Measurements from ENCODE around the gene KRTAP10-2. TPM values are rescaled to one million over a fixed set of nuclear protein-coding genes. Genes with fewer than 3 reads are reported as not detected.

Gene KRTAP10-2
- total RNA-seq, 2 experiments from 2014 or later: not detected

- H3K4me3 ChIP-seq (ENCODE audit: low read depth, low read length, poor library complexity, severe bottlenecking): no peak overlapping the region
- no peaks in the 10 kb centered on the region; the same call in 1 of the 2 replicates for H3K9me3 ChIP-seq (ENCODE audit: low read length)
- BruUV-seq (replicated peaks): no TSS peak
- no peaks in the 10 kb centered on the region for H3K36me3 ChIP-seq (ENCODE audit: insufficient read depth, low read length)
- no peaks in the 10 kb centered on the region for H3K9me2 ChIP-seq (ENCODE audit: insufficient read depth, low read length)
- H3K4me1 ChIP-seq (ENCODE audit: insufficient read depth, low read length, poor library complexity, severe bottlenecking): no peaks in the 10 kb centered on the region
- ChIA-PET POLR2A (no interaction called here), CTCF (ENCODE audit: unreplicated experiment) (no interaction called here)
- intact Hi-C loops (cut with micrococcal nuclease; ENCODE audit: unreplicated experiment): no loop called here
- no peaks in the 10 kb centered on the region for H4K20me1 ChIP-seq (ENCODE audit: insufficient read depth, low read length)
- H3K79me2 ChIP-seq (ENCODE audit: insufficient read depth, low read depth, low read length): no peaks in the 10 kb centered on the region
- no peak overlapping the region for H2AFZ ChIP-seq (ENCODE audit: low read length)
- DNase-seq (ENCODE audit: low spot score): no peak
- H3K27ac ChIP-seq (ENCODE audit: low read depth, low read length, poor library complexity, severe bottlenecking): no peak overlapping the region
- H3K4me2 ChIP-seq (ENCODE audit: low read length): no peak overlapping the region
- TF ChIP-seq EZH2phosphoT487 (IDR thresholded peaks at IDR 0.05; ENCODE audit: borderline replicate concordance, low read depth, low read length): no peak
- no peak for TF ChIP-seq CTCF (conservative IDR thresholded peaks at IDR 0.05; ENCODE audit: low read length)
Observed at GRCh38 chr21:44522753-44523204, 28.5 kb downstream of the KRTAP10-2 start.

GRCh38 chr21:44521928-44522752, 29.2 kb downstream of the KRTAP10-2 start:
- POLR2A ChIA-PET: no interaction called here
- no peak for DNase-seq (ENCODE audit: low spot score)
- no peaks in the 10 kb centered on the region for H3K36me3 ChIP-seq (ENCODE audit: insufficient read depth, low read length)
- H2AFZ ChIP-seq (ENCODE audit: low read length): no peak overlapping the region
- intact Hi-C loops (cut with micrococcal nuclease; ENCODE audit: unreplicated experiment): no loop called here
- H4K20me1 ChIP-seq (ENCODE audit: insufficient read depth, low read length): no peaks in the 10 kb centered on the region
- H3K9me3 ChIP-seq (ENCODE audit: low read length): no peaks in the 10 kb centered on the region; the same call in 1 of the 2 replicates
- H3K4me1 ChIP-seq (ENCODE audit: insufficient read depth, low read length, poor library complexity, severe bottlenecking): no peaks in the 10 kb centered on the region
- CTCF ChIA-PET (ENCODE audit: unreplicated experiment): no interaction called here
- no peak overlapping the region for H3K4me2 ChIP-seq (ENCODE audit: low read length)
- BruUV-seq (replicated peaks): no TSS peak
- no peak overlapping the region for H3K4me3 ChIP-seq (ENCODE audit: low read depth, low read length, poor library complexity, severe bottlenecking)
- no peak for TF ChIP-seq EZH2phosphoT487 (IDR thresholded peaks at IDR 0.05; ENCODE audit: borderline replicate concordance, low read depth, low read length)
- TF ChIP-seq CTCF (conservative IDR thresholded peaks at IDR 0.05; ENCODE audit: low read length): no peak
- no peak overlapping the region for H3K27ac ChIP-seq (ENCODE audit: low read depth, low read length, poor library complexity, severe bottlenecking)
- no peaks in the 10 kb centered on the region for H3K9me2 ChIP-seq (ENCODE audit: insufficient read depth, low read length)
- H3K79me2 ChIP-seq (ENCODE audit: insufficient read depth, low read depth, low read length): no peaks in the 10 kb centered on the region

GRCh38 chr21:44521301-44521927, 29.9 kb downstream of the KRTAP10-2 start:
- BruUV-seq (replicated peaks): no TSS peak
- H3K4me3 ChIP-seq (ENCODE audit: low read depth, low read length, poor library complexity, severe bottlenecking): no peak overlapping the region
- H3K27ac ChIP-seq (ENCODE audit: low read depth, low read length, poor library complexity, severe bottlenecking): no peak overlapping the region
- TF ChIP-seq CTCF (conservative IDR thresholded peaks at IDR 0.05; ENCODE audit: low read length) (no peak), EZH2phosphoT487 (IDR thresholded peaks at IDR 0.05; ENCODE audit: borderline replicate concordance, low read depth, low read length) (no peak)
- H3K4me2 ChIP-seq (ENCODE audit: low read length): no peak overlapping the region
- ChIA-PET POLR2A (no interaction called here), CTCF (ENCODE audit: unreplicated experiment) (no interaction called here)
- H3K79me2 ChIP-seq (ENCODE audit: insufficient read depth, low read depth, low read length): no peaks in the 10 kb centered on the region
- no peaks in the 10 kb centered on the region; the same call in 1 of the 2 replicates for H3K9me3 ChIP-seq (ENCODE audit: low read length)
- no peaks in the 10 kb centered on the region for H4K20me1 ChIP-seq (ENCODE audit: insufficient read depth, low read length)
- H3K4me1 ChIP-seq (ENCODE audit: insufficient read depth, low read length, poor library complexity, severe bottlenecking): no peaks in the 10 kb centered on the region
- no peaks in the 10 kb centered on the region for H3K36me3 ChIP-seq (ENCODE audit: insufficient read depth, low read length)
- H2AFZ ChIP-seq (ENCODE audit: low read length): no peak overlapping the region
- DNase-seq (ENCODE audit: low spot score): no peak
- no peaks in the 10 kb centered on the region for H3K9me2 ChIP-seq (ENCODE audit: insufficient read depth, low read length)
- intact Hi-C loops (cut with micrococcal nuclease; ENCODE audit: unreplicated experiment): no loop called here
